ENCODE measurements around the gene TEAD1.

- TF ChIP-seq, protein P1, sequence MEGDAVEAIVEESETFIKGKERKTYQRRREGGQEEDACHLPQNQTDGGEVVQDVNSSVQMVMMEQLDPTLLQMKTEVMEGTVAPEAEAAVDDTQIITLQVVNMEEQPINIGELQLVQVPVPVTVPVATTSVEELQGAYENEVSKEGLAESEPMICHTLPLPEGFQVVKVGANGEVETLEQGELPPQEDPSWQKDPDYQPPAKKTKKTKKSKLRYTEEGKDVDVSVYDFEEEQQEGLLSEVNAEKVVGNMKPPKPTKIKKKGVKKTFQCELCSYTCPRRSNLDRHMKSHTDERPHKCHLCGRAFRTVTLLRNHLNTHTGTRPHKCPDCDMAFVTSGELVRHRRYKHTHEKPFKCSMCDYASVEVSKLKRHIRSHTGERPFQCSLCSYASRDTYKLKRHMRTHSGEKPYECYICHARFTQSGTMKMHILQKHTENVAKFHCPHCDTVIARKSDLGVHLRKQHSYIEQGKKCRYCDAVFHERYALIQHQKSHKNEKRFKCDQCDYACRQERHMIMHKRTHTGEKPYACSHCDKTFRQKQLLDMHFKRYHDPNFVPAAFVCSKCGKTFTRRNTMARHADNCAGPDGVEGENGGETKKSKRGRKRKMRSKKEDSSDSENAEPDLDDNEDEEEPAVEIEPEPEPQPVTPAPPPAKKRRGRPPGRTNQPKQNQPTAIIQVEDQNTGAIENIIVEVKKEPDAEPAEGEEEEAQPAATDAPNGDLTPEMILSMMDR (IDR thresholded peaks at IDR 0.05), result no peak
- TF ChIP-seq POLR2A (IDR thresholded peaks at IDR 0.05), result no peak
- no peak for TF ChIP-seq POLR2AphosphoS5 (IDR thresholded peaks at IDR 0.05)
These were observed 99.4 kb downstream of the TEAD1 start for GRCh38 chr11:12773591-12773990.
